ENCODE data around the gene NEK7. TPM values are rescaled to one million over a fixed set of nuclear protein-coding genes. Genes with fewer than 3 reads are reported as not detected.

Gene NEK7
- total and polyA plus RNA-seq, 9 of the 15 experiments (the other 6 are each of a cell fraction or from before 2014, with no cell fraction given) = 8.5 to 37.3 (median 27.7) TPM

DNA sequence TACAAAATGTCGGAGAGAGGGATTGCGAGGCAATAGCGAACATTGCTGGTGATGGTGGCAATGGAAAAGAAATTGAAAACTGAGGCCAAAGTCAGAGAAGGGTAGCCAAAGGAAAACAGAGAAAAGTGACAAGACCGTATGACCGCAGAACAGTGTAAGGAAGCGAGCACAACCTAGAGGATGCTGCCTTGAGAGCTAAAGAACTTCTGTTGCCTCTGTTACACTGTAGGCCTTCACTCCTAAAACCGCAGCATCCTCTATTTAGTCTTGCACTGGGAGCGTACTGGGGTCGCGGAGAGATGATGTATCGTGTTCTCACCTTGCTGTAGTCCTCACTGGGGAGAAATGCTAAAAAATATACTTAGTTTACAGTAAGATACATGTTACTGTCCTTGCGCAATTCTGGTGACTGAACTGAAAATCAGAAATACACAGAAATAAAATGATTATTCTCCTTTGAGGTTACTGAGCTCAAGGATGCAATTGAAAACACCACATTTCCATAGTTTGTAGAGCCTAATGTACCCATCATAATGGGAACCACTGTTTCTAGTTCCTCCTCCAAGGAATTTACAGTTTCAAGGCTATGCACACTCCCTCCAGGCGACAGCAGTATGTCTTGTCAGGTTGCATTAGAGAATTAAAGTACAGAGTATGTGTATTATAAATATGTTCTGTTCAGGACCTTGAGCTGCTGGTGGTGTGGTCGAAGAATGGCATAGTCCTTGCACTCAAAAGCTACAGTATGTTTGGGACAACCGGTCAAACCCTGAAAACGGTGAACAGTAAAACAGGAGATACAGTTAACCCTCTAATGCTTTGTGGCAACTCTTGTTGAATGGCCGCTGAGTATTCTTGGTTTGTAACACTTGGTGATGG, 1.3 kb downstream of the NEK7 start (continued):
- TF ChIP-seq, protein P1, sequence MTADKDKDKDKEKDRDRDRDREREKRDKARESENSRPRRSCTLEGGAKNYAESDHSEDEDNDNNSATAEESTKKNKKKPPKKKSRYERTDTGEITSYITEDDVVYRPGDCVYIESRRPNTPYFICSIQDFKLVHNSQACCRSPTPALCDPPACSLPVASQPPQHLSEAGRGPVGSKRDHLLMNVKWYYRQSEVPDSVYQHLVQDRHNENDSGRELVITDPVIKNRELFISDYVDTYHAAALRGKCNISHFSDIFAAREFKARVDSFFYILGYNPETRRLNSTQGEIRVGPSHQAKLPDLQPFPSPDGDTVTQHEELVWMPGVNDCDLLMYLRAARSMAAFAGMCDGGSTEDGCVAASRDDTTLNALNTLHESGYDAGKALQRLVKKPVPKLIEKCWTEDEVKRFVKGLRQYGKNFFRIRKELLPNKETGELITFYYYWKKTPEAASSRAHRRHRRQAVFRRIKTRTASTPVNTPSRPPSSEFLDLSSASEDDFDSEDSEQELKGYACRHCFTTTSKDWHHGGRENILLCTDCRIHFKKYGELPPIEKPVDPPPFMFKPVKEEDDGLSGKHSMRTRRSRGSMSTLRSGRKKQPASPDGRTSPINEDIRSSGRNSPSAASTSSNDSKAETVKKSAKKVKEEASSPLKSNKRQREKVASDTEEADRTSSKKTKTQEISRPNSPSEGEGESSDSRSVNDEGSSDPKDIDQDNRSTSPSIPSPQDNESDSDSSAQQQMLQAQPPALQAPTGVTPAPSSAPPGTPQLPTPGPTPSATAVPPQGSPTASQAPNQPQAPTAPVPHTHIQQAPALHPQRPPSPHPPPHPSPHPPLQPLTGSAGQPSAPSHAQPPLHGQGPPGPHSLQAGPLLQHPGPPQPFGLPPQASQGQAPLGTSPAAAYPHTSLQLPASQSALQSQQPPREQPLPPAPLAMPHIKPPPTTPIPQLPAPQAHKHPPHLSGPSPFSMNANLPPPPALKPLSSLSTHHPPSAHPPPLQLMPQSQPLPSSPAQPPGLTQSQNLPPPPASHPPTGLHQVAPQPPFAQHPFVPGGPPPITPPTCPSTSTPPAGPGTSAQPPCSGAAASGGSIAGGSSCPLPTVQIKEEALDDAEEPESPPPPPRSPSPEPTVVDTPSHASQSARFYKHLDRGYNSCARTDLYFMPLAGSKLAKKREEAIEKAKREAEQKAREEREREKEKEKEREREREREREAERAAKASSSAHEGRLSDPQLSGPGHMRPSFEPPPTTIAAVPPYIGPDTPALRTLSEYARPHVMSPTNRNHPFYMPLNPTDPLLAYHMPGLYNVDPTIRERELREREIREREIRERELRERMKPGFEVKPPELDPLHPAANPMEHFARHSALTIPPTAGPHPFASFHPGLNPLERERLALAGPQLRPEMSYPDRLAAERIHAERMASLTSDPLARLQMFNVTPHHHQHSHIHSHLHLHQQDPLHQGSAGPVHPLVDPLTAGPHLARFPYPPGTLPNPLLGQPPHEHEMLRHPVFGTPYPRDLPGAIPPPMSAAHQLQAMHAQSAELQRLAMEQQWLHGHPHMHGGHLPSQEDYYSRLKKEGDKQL (CRISPR knock-in tag; IDR thresholded peaks at IDR 0.05; ENCODE audit: borderline replicate concordance) = 0 out of 2 replicates have a peak, but pooled peaks have one; percentile 67
- TF ChIP-seq, protein P2, sequence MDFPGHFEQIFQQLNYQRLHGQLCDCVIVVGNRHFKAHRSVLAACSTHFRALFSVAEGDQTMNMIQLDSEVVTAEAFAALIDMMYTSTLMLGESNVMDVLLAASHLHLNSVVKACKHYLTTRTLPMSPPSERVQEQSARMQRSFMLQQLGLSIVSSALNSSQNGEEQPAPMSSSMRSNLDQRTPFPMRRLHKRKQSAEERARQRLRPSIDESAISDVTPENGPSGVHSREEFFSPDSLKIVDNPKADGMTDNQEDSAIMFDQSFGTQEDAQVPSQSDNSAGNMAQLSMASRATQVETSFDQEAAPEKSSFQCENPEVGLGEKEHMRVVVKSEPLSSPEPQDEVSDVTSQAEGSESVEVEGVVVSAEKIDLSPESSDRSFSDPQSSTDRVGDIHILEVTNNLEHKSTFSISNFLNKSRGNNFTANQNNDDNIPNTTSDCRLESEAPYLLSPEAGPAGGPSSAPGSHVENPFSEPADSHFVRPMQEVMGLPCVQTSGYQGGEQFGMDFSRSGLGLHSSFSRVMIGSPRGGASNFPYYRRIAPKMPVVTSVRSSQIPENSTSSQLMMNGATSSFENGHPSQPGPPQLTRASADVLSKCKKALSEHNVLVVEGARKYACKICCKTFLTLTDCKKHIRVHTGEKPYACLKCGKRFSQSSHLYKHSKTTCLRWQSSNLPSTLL (IDR thresholded peaks at IDR 0.05) = peak; percentile 60; the same call in 1 of the 2 replicates
- TF ChIP-seq FOSL1 (tag; conservative IDR thresholded peaks at IDR 0.05) (no peak), CC2D1A (IDR thresholded peaks at IDR 0.05) (0 out of 2 replicates have a peak, but pooled peaks have one; percentile 41), PTBP1 (IDR thresholded peaks at IDR 0.05; ENCODE audit: low read depth, low read length) (peak; percentile 93), ZFP1 (CRISPR knock-in tag; IDR thresholded peaks at IDR 0.05) (no peak), ZBTB8A (IDR thresholded peaks at IDR 0.05; ENCODE audit: partially characterized antibody) (no peak), SMARCE1 (IDR thresholded peaks at IDR 0.05) (peak; percentile 59; the same call in 1 of the 2 replicates), TCF7L2 (IDR thresholded peaks at IDR 0.05; ENCODE audit: low read depth, low read length) (no peak), RFX7 (CRISPR knock-in tag; IDR thresholded peaks at IDR 0.05) (no peak), BCOR (IDR thresholded peaks at IDR 0.05) (no peak), GTF2F1 (IDR thresholded peaks at IDR 0.05; ENCODE audit: low read depth, low read length) (no peak), STAT5A (IDR thresholded peaks at IDR 0.05; ENCODE audit: borderline replicate concordance, low read length) (no peak), SMARCA5 (IDR thresholded peaks at IDR 0.05) (0 out of 2 replicates have a peak, but pooled peaks have one; percentile 40), YY1 (IDR thresholded peaks at IDR 0.05; ENCODE audit: borderline replicate concordance in 1 of 3, control insufficient read depth in 1 of 3, extremely low read depth in 1 of 3, insufficient read depth in 3 of 3, insufficient read length in 1 of 3, insufficient replicate concordance in 2 of 3, low read depth in 1 of 3, low read length in 2 of 3) (peak in 1 of 3 experiments; percentile 51), SMAD2 (IDR thresholded peaks at IDR 0.05; ENCODE audit: low read depth, low read length) (no peak)
- TF ChIP-seq, protein P3, sequence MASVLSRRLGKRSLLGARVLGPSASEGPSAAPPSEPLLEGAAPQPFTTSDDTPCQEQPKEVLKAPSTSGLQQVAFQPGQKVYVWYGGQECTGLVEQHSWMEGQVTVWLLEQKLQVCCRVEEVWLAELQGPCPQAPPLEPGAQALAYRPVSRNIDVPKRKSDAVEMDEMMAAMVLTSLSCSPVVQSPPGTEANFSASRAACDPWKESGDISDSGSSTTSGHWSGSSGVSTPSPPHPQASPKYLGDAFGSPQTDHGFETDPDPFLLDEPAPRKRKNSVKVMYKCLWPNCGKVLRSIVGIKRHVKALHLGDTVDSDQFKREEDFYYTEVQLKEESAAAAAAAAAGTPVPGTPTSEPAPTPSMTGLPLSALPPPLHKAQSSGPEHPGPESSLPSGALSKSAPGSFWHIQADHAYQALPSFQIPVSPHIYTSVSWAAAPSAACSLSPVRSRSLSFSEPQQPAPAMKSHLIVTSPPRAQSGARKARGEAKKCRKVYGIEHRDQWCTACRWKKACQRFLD (CRISPR knock-in tag; IDR thresholded peaks at IDR 0.05) = no peak
